ENCODE measurements around the gene TOMM40. TPM values are rescaled to one million over a fixed set of nuclear protein-coding genes. Genes with fewer than 3 reads are reported as not detected.

TOMM40 gene
- total RNA-seq, 1 experiment from 2014 or later: 83.6 TPM

DNA sequence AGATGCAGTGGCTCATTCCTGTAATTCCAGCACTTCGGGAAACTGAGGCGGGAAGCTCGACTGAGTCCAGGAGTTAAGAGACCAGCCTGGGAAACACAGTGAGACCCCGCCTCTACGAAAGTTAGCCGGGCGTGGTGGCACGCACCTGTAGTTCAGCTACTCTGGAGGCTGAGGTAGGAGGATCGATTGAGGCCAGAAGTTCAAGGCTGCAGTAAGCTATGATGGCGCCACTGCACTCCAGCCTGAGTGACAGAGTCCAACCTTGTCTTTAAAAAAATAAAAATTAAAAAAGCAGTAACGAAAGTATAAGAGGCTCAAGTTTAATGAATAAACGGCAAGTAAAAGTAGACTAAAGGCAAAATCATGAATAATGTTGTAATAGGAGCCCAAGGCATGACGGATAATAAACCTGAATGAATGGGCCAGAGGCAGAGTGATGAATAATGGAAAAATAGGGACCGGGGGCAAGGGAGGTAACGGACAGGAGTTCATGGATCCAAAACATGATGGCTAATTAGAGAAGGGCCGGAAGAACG is 1.2 kb upstream of the TOMM40 start:
- DNase-seq: no peak
- TSS peak; percentile 87 for BruUV-seq (replicated peaks)
- peak overlapping the region; percentile 84 for H2AFZ ChIP-seq
- H3K4me3 ChIP-seq: peak overlapping the region; percentile 61
- H3F3A ChIP-seq (ENCODE audit: insufficient read depth, low read depth): peaks cover 32% of the 10 kb centered on the region
- no peaks in the 10 kb centered on the region for H3K9me2 ChIP-seq (ENCODE audit: insufficient read depth)
- H3K4me2 ChIP-seq: peak overlapping the region; percentile 95
- ChIA-PET POLR2A (ENCODE audit: unreplicated experiment) (interaction anchor here (0.5 to 1.3 kb wide), 14 partner anchors 31 to 828 kb away, joined by 3 to 11 read pairs (median 4); partner anchors contain the start of genes NECTIN2 and PVR), CTCF (interaction anchor here (0.6 kb wide), 1 partner anchor 186 kb away, joined by 5 read pairs; no protein-coding TSS in a partner anchor)
- H3K27me3 ChIP-seq (ENCODE audit: insufficient read depth, low read depth): no peaks in the 10 kb centered on the region
- peaks cover 9% of the 10 kb centered on the region for H4K20me1 ChIP-seq (ENCODE audit: insufficient read depth)
- no peak for TF ChIP-seq EZH2 (IDR thresholded peaks at IDR 0.05; ENCODE audit: low read depth)
- TF ChIP-seq CTCF (conservative IDR thresholded peaks at IDR 0.05): no peak
- H3K79me2 ChIP-seq (ENCODE audit: low read depth): peaks cover 38% of the 10 kb centered on the region
- intact Hi-C loops (cut with micrococcal nuclease; ENCODE audit: unreplicated experiment): loop anchor here (1.0 to 2.0 kb wide), 5 partner anchors 43 to 319 kb away; partner anchors contain the start of gene BCAM
- no peaks in the 10 kb centered on the region for H3K9me3 ChIP-seq (ENCODE audit: insufficient read depth, low read depth)
- peaks cover 22% of the 10 kb centered on the region for H3K4me1 ChIP-seq (replicated peaks; ENCODE audit: insufficient read depth)
- peak overlapping the region; percentile 75 for H3K27ac ChIP-seq
- H3K36me3 ChIP-seq (ENCODE audit: low read depth): peaks cover 23% of the 10 kb centered on the region

- POLR2A ChIA-PET (ENCODE audit: unreplicated experiment): interaction anchor here (0.5 to 1.3 kb wide), 16 partner anchors 32 to 827 kb away, joined by 3 to 11 read pairs (median 4); partner anchors contain the start of genes NECTIN2 and PVR
Measured at GRCh38 chr19:44890366-44891015, 563 bp upstream of the TOMM40 start.

More at GRCh38 chr19:44890366-44891015, 563 bp upstream of the TOMM40 start:
- intact Hi-C loops (cut with micrococcal nuclease; ENCODE audit: unreplicated experiment): loop anchor here (1.0 to 2.0 kb wide), 6 partner anchors 14 to 319 kb away; partner anchors contain the start of gene BCAM
- Histone ChIP-seq H3K9me2 (ENCODE audit: insufficient read depth) (no peaks in the 10 kb centered on the region), H3K27ac (peak overlapping the region; percentile 75), H4K20me1 (ENCODE audit: insufficient read depth) (peaks cover 9% of the 10 kb centered on the region), H3K36me3 (ENCODE audit: low read depth) (peaks cover 23% of the 10 kb centered on the region), H3K9me3 (ENCODE audit: insufficient read depth, low read depth) (no peaks in the 10 kb centered on the region), H3K4me2 (peak overlapping the region; percentile 95), H2AFZ (peak overlapping the region; percentile 84), H3F3A (ENCODE audit: insufficient read depth, low read depth) (peaks cover 35% of the 10 kb centered on the region), H3K27me3 (ENCODE audit: insufficient read depth, low read depth) (no peaks in the 10 kb centered on the region), H3K4me3 (peak overlapping the region; percentile 61), H3K79me2 (ENCODE audit: low read depth) (peaks cover 40% of the 10 kb centered on the region), H3K4me1 (replicated peaks; ENCODE audit: insufficient read depth) (peaks cover 22% of the 10 kb centered on the region)
- CTCF ChIA-PET: interaction anchor here (0.6 to 0.7 kb wide), 2 partner anchors 185 to 255 kb away, joined by 3 to 5 read pairs; no protein-coding TSS in a partner anchor
- DNase-seq: peak; percentile 100
- no TSS peak for BruUV-seq (replicated peaks)
- TF ChIP-seq CTCF (conservative IDR thresholded peaks at IDR 0.05) (no peak), EZH2 (IDR thresholded peaks at IDR 0.05; ENCODE audit: low read depth) (no peak)

Measured in PC-9 (cell line).